Rectal smooth muscle tissue (tissue), 1 donor: ENCODE results near the gene HOXA4.

Experiments used
- H3K27ac ChIP-seq: one replicate; pipeline ENCODE4 v1.7.0; 2013; ENCODE audit warnings: low read depth, low read length, inconsistent platforms
- H3K27me3 ChIP-seq: one replicate; pipeline ENCODE4 v1.7.0; 2013; ENCODE audit warnings: low read length; ENCODE audit not compliant: control insufficient read depth, insufficient read depth
- H3K36me3 ChIP-seq: one replicate; pipeline ENCODE4 v1.7.0; 2013; ENCODE audit warnings: low read length; ENCODE audit not compliant: control insufficient read depth, insufficient read depth
- H3K4me1 ChIP-seq: one replicate; pipeline ENCODE4 v1.7.0; 2013; ENCODE audit warnings: low read length; ENCODE audit not compliant: control insufficient read depth, insufficient read depth
- H3K4me3 ChIP-seq: one replicate; pipeline ENCODE4 v1.7.0; 2013; ENCODE audit warnings: low read length
- H3K9ac ChIP-seq: one replicate; pipeline ENCODE4 v1.7.0; 2013; ENCODE audit warnings: low read length

Gene HOXA4

GRCh38 chr7:27165996-27166530 is 35.5 kb upstream of the HOXA4 start:
- Histone ChIP-seq H3K4me3 (peak overlapping the region; percentile 78), H3K36me3 (no peaks in the 10 kb centered on the region), H3K4me1 (peaks cover 3% of the 10 kb centered on the region), H3K27ac (peak overlapping the region; percentile 96), H3K9ac (peak overlapping the region; percentile 19), H3K27me3 (no peaks in the 10 kb centered on the region)

DNA sequence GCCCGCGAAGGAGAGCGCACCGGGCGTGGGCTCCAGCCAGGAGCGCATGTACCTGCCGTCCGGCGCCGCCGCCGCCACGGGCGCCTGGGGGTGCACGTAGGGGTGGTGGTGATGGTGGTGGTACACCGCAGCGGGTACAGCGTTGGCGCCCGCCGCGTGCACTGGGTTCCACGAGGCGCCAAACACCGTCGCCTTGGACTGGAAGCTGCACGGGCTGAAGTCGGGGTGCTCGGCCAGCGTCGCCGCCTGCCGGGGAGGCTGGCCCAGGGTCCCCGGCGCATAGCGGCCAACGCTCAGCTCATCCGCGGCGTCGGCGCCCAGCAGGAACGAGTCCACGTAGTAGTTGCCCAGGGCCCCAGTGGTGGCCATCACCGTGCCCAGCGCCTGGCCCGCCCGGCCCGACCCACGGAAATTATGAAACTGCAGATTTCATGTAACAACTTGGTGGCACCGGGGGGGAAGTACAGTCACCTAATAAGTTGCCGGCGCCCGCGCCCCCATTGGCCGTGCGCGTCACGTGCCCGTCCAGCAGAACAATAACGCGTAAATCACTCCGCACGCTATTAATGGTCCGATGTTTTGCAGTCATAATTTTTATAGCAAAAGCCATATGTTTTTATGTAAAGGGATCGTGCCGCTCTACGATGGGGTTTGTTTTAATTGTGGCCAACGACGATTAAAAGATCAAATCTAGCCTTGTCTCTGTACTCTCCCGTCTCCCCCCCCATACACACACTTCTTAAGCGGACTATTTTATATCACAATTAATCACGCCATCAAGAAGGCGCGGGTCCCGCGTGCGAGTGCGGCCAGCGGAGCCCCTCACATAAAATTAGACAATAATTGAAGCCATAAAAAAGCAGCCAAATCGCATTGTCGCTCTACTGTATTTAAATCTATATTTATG is 34.8 kb upstream of the HOXA4 start, which contains the start of gene HOXA9:
Gene HOXA9 (minus strand): TSS at position 449 of the 907 bp plus-strand sequence. CDS start 80 bp downstream, at position 369.
- Histone ChIP-seq H3K4me3 (peak within 1 kb of the TSS; percentile 78), H3K9ac (peak within 1 kb of the TSS; percentile 66), H3K27ac (peak within 1 kb of the TSS; percentile 96), H3K4me1 (peaks cover 3% of the 10 kb centered on the region), H3K36me3 (no peaks in the 10 kb centered on the region), H3K27me3 (no peaks in the 10 kb centered on the region)

- Histone ChIP-seq H3K27ac (peak overlapping the region; percentile 96), H3K4me1 (peaks cover 3% of the 10 kb centered on the region), H3K4me3 (peak overlapping the region; percentile 78), H3K27me3 (no peaks in the 10 kb centered on the region), H3K9ac (peak overlapping the region; percentile 66), H3K36me3 (no peaks in the 10 kb centered on the region)
Measured at GRCh38 chr7:27164367-27165088, 34.0 kb upstream of the HOXA4 start.

DNA sequence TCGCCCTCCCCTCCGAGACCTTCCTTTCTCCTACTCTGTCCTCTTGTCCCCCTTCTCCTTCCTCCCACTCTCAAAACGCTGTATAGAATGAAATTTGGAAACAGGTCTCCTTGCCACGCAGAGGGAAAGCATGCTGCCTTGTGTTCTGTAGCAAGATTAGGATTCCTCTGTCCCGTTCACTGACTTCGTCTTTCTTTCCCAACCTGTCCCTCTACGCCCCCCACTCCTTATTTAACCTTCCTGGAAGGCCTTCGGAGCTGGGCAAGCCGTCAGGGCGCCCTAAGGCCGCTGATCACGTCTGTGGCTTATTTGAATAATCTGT is 33.4 kb upstream of the HOXA4 start:
- peak overlapping the region; percentile 96 for H3K27ac ChIP-seq
- H3K27me3 ChIP-seq = no peaks in the 10 kb centered on the region
- peak overlapping the region; percentile 66 for H3K9ac ChIP-seq
- no peaks in the 10 kb centered on the region for H3K36me3 ChIP-seq
- H3K4me3 ChIP-seq = peak overlapping the region; percentile 78
- H3K4me1 ChIP-seq = peaks cover 3% of the 10 kb centered on the region

DNA sequence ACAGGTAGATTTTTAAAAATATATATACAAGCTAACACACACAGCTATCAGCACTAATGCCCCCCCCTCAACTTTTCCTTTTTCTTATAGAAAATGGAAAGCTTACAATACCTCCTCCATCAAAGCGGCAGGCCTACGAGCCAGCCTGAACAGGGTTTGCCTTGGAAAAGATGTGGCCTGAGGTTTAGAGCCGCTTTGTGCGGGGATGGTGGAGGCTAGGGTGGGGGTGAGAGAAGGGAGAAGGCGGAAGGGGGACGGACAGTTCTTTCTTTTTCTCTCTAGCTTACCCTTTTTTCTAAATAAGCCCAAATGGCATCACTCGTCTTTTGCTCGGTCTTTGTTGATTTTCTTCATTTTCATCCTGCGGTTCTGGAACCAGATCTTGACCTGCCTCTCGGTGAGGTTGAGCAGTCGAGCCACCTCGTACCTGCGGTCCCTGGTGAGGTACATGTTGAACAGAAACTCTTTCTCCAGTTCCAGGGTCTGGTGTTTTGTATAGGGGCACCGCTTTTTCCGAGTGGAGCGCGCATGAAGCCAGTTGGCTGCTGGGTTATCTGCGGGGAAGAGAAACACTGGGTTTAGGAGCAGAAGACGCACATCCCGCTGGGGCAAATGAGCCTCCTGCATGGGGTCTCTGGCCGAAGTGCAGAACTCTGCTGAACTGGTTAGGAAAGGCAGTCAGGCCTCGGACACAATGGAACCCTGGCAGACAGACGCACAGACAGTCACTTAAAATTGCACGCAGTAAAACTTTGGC is 32.9 kb upstream of the HOXA4 start:
- H3K27ac ChIP-seq = peak overlapping the region; percentile 96
- H3K4me3 ChIP-seq = peak overlapping the region; percentile 78
- H3K4me1 ChIP-seq = peaks cover 3% of the 10 kb centered on the region
- peaks cover 2% of the 10 kb centered on the region for H3K27me3 ChIP-seq
- no peaks in the 10 kb centered on the region for H3K36me3 ChIP-seq
- H3K9ac ChIP-seq = peak overlapping the region; percentile 66

DNA sequence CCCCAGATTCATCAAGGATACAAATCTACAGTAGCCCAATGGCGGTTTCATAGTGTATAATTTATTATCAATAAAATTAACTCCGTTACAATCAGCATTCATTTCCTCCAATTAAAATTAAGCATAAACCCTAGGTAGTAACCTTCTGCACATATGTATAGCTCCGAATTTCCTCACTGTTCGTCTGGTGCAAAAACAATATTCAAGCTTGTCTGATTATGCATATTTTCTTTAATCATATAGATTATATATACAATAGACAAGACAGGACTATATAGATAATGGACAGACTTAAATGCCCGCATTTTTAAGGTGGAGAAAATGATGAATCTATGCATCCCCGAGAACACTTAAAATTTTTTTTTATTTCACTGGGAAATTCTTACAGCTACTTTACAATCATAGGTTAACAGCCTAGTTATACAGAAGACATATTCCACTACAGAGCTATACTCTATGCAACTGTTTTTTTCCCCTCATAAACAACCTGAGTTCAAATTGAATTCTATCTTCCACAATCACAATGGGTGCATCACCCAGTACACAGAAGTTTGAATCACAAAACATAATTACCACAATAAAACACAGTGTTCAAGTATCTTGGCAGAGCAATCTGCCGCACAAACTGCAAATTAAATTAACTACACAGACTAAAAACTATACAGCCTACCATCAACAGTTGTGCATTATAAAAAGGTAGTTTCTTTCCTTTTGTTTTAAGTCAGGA is 32.2 kb upstream of the HOXA4 start:
- H3K4me1 ChIP-seq = peaks cover 3% of the 10 kb centered on the region
- peak overlapping the region; percentile 96 for H3K27ac ChIP-seq
- peak overlapping the region; percentile 78 for H3K4me3 ChIP-seq
- no peak overlapping the region for H3K9ac ChIP-seq
- H3K36me3 ChIP-seq = no peaks in the 10 kb centered on the region
- peaks cover 2% of the 10 kb centered on the region for H3K27me3 ChIP-seq

GRCh38 chr7:27161721-27162560 is 31.4 kb upstream of the HOXA4 start:
- Histone ChIP-seq H3K4me1 (peaks cover 3% of the 10 kb centered on the region), H3K27me3 (peaks cover 2% of the 10 kb centered on the region), H3K36me3 (no peaks in the 10 kb centered on the region), H3K27ac (peak overlapping the region; percentile 44), H3K4me3 (peak overlapping the region; percentile 44), H3K9ac (no peak overlapping the region)

DNA sequence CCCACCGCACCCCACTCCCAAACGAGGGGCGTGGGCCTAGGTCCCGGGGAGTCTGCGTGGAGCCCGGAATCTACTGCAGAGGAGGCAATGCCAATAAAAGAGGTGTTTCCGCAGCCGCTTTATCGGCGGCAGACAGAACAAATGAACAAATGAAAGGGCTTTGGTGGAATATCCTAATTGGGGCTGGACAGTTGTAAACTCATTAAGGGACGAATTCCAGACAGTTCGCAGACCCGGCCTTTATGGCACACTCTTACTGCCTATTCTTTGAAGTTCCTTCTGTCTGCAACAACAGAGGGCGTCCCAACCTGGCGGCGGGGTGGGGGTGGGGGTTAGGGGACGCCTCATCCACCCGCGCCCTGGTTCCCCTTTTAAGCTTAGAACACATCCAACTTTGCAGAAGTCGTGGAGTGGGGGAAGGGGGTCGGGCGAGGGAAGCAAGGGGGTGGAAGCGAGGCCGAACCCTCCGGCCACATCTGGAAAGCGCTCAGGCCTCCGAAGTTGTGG is 30.7 kb upstream of the HOXA4 start:
- Histone ChIP-seq H3K27ac (peak overlapping the region; percentile 60), H3K4me1 (no peaks in the 10 kb centered on the region), H3K36me3 (no peaks in the 10 kb centered on the region), H3K27me3 (peaks cover 2% of the 10 kb centered on the region), H3K9ac (no peak overlapping the region), H3K4me3 (peak overlapping the region; percentile 79)

DNA sequence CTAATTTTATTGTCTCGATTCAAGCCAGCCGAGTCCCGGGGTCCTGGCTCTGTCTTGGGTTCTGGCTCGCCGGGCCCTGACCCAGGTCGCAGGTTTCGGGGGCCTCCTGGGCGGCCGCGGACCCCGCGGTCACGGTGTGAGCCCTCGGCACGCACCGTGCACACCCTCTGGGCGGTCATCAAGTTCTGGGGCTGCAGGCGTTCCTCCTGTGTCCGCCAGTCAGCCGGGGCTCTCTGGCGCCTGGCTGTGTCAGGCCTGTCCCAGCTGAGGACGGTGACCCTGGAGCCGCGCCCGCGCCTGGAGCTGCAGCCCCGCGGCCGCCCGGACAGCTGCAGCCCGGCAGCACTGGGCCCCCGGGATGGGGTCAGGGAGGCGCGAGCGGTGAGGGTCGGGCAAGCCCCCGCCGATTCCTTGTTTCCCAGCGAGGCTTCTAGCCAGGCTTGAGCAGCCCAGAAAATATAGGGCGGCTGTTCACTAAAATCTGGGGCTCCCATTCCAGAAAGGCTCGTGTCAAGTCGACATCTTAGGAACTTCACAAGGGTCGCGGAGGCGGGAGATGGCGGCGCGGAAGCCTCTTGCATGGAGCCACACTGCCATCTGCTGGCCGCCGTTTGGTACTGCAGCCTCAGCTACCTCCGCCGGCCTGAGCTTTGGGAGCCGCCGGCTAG is 30.1 kb upstream of the HOXA4 start:
- Histone ChIP-seq H3K4me3 (peak overlapping the region; percentile 79), H3K27ac (peak overlapping the region; percentile 64), H3K4me1 (no peaks in the 10 kb centered on the region), H3K27me3 (peaks cover 2% of the 10 kb centered on the region), H3K9ac (peak overlapping the region; percentile 29), H3K36me3 (no peaks in the 10 kb centered on the region)

DNA sequence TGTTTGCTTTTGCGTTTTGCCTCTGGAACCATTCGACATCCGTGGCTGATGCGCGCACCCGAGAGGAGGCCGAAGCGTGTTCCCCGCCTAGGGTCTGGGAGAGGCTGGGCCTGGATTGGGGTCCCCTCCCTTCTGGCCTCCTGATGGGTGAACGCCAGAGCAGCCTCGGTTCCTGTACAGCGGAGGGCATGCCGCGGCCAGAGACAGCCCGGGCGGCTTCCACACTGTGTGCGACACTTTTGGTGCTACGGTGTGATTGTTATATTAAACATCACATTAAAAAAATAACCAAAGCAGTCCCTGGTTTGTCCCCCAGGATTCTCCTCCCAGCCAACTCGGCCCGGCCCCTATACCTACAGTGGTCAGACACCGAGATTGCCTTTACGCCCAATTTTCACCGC is 29.6 kb upstream of the HOXA4 start:
- H3K27me3 ChIP-seq = peaks cover 2% of the 10 kb centered on the region
- no peak overlapping the region for H3K27ac ChIP-seq
- H3K4me1 ChIP-seq = peaks cover 5% of the 10 kb centered on the region

More for the DNA sequence above, 29.6 kb upstream of the HOXA4 start:
- peak overlapping the region; percentile 29 for H3K9ac ChIP-seq
- peak overlapping the region; percentile 79 for H3K4me3 ChIP-seq
- no peaks in the 10 kb centered on the region for H3K36me3 ChIP-seq
